HG03025 (cell line): ENCODE data around the gene CDKN1A.
"Not testable (repeated sequence)": the region's sequence is repeated elsewhere in the genome, so short reads cannot be mapped to it uniquely, and the experiment has no call there.

ENCODE experiments used
- ATAC-seq: cut with Tn5 transposase; IDR thresholded peaks from one replicate; pipeline ENCODE4 v1.9.1; 2021; ENCODE audit warnings: mild to moderate bottlenecking, moderate library complexity; ENCODE audit not compliant: unreplicated experiment, low FRiP score

Gene CDKN1A

GRCh38 chr6:36678488-36679042 lies at the start of gene CDKN1A:
Gene CDKN1A (plus strand): TSS chr6:36678714. CDS start chr6:36684102, 5,388 bp downstream.
- ATAC-seq: peak; percentile 42

GRCh38 chr6:36629784-36630183 lies 48.7 kb upstream of the CDKN1A start:
- ATAC-seq: no peak

GRCh38 chr6:36631326-36632011 lies 47.0 kb upstream of the CDKN1A start:
- ATAC-seq: no peak

- ATAC-seq: no peak
Observed at GRCh38 chr6:36633370-36633769, 45.1 kb upstream of the CDKN1A start.

GRCh38 chr6:36633915-36634314 lies 44.6 kb upstream of the CDKN1A start:
- no peak for ATAC-seq

GRCh38 chr6:36634317-36635108 lies 44.0 kb upstream of the CDKN1A start:
- no peak for ATAC-seq

- ATAC-seq: no peak
Observed at GRCh38 chr6:36636283-36636682, 42.2 kb upstream of the CDKN1A start.

GRCh38 chr6:36636687-36637418 lies 41.7 kb upstream of the CDKN1A start:
- ATAC-seq: no peak

GRCh38 chr6:36638579-36638978 lies 39.9 kb upstream of the CDKN1A start:
- ATAC-seq: no peak

GRCh38 chr6:36639171-36639808 lies 39.2 kb upstream of the CDKN1A start:
- no peak for ATAC-seq

- no peak for ATAC-seq
Observed at GRCh38 chr6:36641543-36641942, 37.0 kb upstream of the CDKN1A start.

- no peak for ATAC-seq
Observed at GRCh38 chr6:36642913-36643817, 35.3 kb upstream of the CDKN1A start.

- no peak for ATAC-seq
Observed at GRCh38 chr6:36643977-36644376, 34.5 kb upstream of the CDKN1A start.

- ATAC-seq: no peak
Observed at GRCh38 chr6:36649086-36649485, 29.4 kb upstream of the CDKN1A start.

GRCh38 chr6:36649701-36650484 lies 28.6 kb upstream of the CDKN1A start:
- ATAC-seq: no peak

- ATAC-seq: no peak
Observed at GRCh38 chr6:36650848-36651478, 27.6 kb upstream of the CDKN1A start.

GRCh38 chr6:36651659-36652379 lies 26.7 kb upstream of the CDKN1A start:
- no peak for ATAC-seq

GRCh38 chr6:36654469-36654868 lies 24.0 kb upstream of the CDKN1A start:
- ATAC-seq: not testable (repeated sequence)
